Measurements from ENCODE around the gene DGKA.
"Not testable (repeated sequence)": the region's sequence is repeated elsewhere in the genome, so short reads cannot be mapped to it uniquely, and the experiment has no call there.

Gene DGKA

GRCh38 chr12:55969356-55969755, 38.4 kb downstream of the DGKA start:
- DNase-seq, result no peak

DNA sequence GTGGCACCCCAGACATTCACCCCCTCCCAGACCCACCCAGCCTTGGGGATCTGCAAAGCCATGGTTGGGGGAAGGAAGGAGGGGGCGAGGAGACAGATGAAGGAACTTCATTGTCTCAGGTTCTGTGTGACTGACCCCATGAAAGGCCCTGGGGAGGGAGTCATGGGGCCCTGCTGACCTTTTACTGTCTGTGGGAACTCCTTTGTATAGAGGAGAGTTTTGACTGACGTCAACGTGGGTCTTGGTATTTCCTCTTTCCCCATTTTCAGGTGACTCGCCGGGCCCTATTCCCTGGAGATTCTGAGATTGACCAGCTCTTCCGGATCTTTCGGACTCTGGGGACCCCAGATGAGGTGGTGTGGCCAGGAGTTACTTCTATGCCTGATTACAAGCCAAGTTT, 39.8 kb downstream of the DGKA start:
- DNase-seq, result no peak

- DNase-seq, result peak; percentile 65
These were observed 41.1 kb downstream of the DGKA start for GRCh38 chr12:55972042-55972441.

DNA sequence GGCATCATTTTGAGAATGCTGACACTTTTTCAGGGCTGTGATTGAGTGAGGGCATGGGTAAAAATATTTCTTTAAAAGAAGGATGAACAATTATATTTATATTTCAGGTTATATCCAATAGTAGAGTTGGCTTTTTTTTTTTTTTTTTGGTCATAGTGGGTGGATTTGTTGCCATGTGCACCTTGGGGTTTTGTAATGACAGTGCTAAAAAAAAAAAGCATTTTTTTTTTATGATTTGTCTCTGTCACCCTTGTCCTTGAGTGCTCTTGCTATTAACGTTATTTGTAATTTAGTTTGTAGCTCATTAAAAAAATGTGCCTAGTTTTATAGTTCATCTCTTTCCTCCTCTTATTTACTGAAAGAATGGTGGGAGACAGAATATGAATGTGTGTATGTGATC, 41.5 kb downstream of the DGKA start:
- no peak for DNase-seq

DNA sequence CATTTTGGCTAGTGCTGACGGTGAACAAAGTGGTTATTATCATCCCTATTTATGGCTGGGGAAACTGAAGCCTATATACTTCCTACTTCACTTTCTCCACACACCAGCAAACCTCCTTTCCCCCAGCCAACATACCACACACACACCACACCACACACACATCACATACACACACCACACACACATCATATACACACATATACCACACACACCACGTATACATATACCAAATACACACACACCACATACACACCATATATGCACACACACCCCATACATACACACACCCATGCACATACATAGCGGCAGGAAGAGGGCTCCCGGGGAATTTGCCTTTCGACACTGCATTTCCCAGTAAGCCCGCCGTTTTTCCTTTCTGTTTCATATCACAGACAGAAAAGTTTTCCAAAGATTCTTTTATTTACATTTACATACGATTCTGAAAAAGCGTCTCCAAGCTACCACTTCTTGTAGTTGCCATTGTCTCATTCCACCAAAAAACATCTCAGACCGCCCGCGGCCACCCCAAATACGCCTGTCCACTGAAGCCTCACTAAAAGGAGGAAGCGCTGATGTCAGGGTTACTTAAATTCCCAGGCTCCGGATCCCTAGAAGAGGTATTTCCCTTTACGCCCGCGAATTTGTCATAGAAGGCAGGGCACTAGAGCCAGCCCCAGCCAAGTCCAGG, 42.1 kb downstream of the DGKA start:
- DNase-seq, result peak; percentile 57

- DNase-seq, result peak; percentile 100
These were observed 42.8 kb downstream of the DGKA start, which contains the start of gene RAB5B for GRCh38 chr12:55973599-55974307. Gene RAB5B, plus strand, starts transcription at chr12:55974078. Its CDS starts 12,883 bp downstream, at chr12:55986961.

DNA sequence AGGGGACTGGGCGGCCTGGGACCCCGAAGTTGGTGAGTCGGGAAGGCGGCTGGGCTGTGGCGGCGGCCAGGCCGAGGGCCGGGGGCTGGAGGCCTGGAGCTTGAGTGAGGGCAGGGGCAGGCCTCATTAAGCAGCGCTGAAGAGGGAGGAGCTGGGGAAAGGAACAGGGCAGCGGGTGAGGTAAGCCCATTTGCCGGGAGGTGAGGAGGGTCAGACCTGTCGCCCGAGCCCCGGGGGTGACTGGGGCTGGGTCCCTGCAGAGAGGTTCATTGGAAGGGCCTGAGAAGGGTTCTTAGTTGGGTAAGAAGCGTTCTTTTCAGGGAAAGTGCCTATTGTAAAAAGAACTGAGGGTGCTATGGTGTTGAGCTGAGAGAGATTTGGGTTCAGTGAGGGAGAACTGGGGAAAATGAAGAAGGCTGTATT, 43.4 kb downstream of the DGKA start:
- peak; percentile 59 for DNase-seq

DNA sequence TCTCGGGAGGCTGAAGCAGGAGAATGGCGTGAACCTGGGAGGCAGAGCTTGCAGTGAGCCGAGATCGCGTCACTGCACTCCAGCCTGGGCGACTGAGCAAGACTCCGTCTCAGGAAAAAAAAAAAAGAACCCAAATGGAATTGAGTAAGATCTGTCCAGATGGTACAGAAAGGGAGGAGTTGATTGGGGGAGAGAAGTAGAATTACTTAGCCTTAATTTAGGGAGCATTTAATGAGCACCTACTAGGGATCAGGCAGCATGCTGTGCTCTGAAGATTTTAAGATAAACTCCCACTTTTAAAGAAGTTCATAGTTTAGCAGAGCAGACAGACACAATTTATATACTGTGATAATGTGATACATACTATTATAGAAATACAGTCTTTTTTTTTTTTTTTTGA, 47.4 kb downstream of the DGKA start:
- no peak for DNase-seq

GRCh38 chr12:55979069-55979468, 48.1 kb downstream of the DGKA start:
- DNase-seq, result no peak

GRCh38 chr12:55981882-55982281, 50.9 kb downstream of the DGKA start:
- DNase-seq, result not testable (repeated sequence)

GRCh38 chr12:55982319-55982936, 51.5 kb downstream of the DGKA start:
- no peak for DNase-seq

GRCh38 chr12:55983232-55983842, 52.4 kb downstream of the DGKA start:
- DNase-seq, result peak; percentile 34

- DNase-seq, result no peak
These were observed 53.9 kb downstream of the DGKA start for GRCh38 chr12:55984861-55985260.

GRCh38 chr12:55985341-55985740, 54.4 kb downstream of the DGKA start:
- DNase-seq, result no peak

DNA sequence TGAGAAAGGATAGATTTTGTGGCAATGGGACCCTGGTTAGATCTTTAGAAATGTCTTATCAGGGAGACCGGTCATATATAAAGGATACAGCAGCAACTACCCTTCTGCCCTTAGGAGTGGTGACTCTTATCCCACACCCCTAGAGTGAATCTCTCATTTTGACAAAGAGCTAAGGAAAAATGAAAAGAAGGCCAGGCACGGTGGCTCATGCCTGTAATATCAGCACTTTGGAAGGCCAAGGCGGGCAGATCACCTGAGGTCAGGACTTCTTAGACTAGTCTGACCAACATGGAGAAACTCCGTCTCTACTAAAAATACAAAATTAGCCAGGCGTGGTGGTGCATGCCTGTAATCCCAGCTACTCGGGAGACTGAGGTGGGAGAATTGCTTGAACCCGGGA, 55.0 kb downstream of the DGKA start:
- not testable (repeated sequence) for DNase-seq

GRCh38 chr12:55991110-55991509, 60.1 kb downstream of the DGKA start:
- DNase-seq, result no peak

- no peak for DNase-seq
These were observed 62.4 kb downstream of the DGKA start for GRCh38 chr12:55993230-55993853.

DNA sequence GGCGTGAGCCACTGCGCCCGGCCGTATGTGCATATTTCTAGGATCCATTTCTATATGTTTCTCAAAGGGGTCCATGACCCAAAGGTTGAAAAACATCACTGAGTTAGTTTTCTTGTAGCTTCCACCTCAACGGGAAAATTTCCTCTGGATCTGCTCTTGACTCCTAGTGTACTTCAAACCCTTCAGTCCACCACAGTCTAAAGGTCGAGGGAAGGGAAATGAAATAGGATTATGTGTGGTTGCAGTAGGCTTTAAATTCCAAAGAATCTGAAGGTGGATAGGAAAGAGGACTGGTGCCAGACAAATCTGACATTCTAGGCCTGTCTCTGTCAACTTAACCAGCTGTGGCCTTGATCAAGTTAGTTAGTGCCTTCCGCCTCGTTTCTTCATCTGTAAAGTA, 64.4 kb downstream of the DGKA start:
- DNase-seq, result no peak

DNA sequence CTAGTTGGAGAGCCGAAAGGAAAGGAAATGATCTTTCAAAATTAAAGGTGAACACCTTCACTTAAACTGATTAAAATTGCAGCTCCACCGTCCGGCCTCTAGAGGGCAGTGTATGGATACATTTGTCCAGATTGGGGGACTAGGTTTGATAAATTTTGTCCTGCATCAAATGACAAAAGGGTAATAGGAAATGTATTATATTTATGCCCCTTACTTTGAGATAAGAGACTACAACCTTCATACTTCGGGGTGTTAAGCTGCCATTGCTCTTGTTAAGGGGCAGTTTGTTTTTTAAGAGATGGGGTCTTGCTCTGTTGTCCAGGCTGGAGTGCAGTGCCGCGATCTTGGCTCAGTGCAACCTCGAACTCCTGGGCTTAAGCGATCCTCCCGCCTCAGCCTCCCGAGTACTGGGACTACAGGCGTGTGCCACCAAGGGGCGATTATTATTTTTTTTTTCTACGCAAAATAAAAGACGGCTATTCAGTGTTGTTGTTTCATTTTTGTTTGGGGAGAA, 65.3 kb downstream of the DGKA start:
- peak; percentile 88 for DNase-seq

GRCh38 chr12:55996715-55997534, 66.0 kb downstream of the DGKA start, which contains the start of gene SUOX:
Gene SUOX, plus strand, starts transcription at chr12:55997276. Its CDS starts 4,946 bp downstream, at chr12:56002222.
- DNase-seq, result peak; percentile 97

GRCh38 chr12:55997535-55997859, 66.5 kb downstream of the DGKA start:
- no peak for DNase-seq

DNA sequence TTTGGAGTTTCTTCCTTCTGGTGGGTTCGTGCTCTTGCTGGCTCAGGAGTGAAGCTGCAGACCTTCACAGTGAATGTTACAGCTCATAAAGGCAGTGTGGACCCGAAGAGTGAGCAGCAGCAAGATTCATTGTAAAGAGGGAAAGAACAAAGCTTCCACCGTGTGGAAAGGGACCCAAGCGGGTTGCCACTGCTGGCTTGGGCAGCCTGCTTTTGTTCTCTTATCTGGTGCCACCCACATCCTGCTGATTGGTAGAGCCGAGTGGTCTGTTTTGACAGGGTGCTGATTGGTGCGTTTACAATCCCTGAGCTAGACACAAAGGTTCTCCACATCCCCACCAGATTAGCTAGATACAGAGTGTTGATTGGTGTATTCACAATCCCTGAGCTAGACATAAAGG, 68.6 kb downstream of the DGKA start:
- peak; percentile 50 for DNase-seq
